NCI-H2107 treated with DMSO at 0.1 percent for 48 hours (cell line): ENCODE measurements around the gene NUDT21.
"Not testable (repeated sequence)": the region's sequence is repeated elsewhere in the genome, so short reads cannot be mapped to it uniquely, and the experiment has no call there.

Source experiments
- DNase-seq: peaks from one replicate; lab custom pipeline; 2025; ENCODE audit not compliant: unreplicated experiment; lab: John Stamatoyannopoulos, UW

NUDT21 gene

GRCh38 chr16:56380778-56381485, 70.2 kb downstream of the NUDT21 start:
- not testable (repeated sequence) for DNase-seq
